GM12865 (cell line): ENCODE results near the gene TACR1.
A peak's percentile ranks its signal among the peaks of the same experiment; 100 is the strongest.

ENCODE experiments used
- DNase-seq: peaks from one replicate; pipeline ENCODE4 v3.0.0; 2010; ENCODE audit warnings: low read depth
- H3K4me3 ChIP-seq: 2 replicates; pipeline ENCODE4 v1.5.1; 2011; ENCODE audit warnings: mild to moderate bottlenecking, low read depth, low read length, control low read depth
- CTCF ChIP-seq: IDR thresholded peaks from 2 replicates; pipeline ENCODE4 v1.5.1; 2011; ENCODE audit warnings: low read length, control low read depth, low read depth, inconsistent platforms; ENCODE audit not compliant: insufficient read depth; ENCODE audit errors: missing control alignments

TACR1 gene

GRCh38 chr2:75138528-75138927 is 60.8 kb downstream of the TACR1 start:
- TF ChIP-seq CTCF, result no peak
- DNase-seq, result no peak
- no peak overlapping the region for H3K4me3 ChIP-seq

GRCh38 chr2:75135776-75136400 is 63.4 kb downstream of the TACR1 start:
- DNase-seq, result no peak
- no peak overlapping the region for H3K4me3 ChIP-seq
- no peak for TF ChIP-seq CTCF

- no peak overlapping the region for H3K4me3 ChIP-seq
- TF ChIP-seq CTCF, result no peak
- no peak for DNase-seq
Measured at GRCh38 chr2:75134860-75135259, 64.5 kb downstream of the TACR1 start.

GRCh38 chr2:75133621-75134570 is 65.4 kb downstream of the TACR1 start:
- no peak for DNase-seq
- H3K4me3 ChIP-seq, result no peak overlapping the region
- TF ChIP-seq CTCF, result no peak

GRCh38 chr2:75130171-75130570 is 69.1 kb downstream of the TACR1 start:
- no peak for TF ChIP-seq CTCF
- H3K4me3 ChIP-seq, result no peak overlapping the region
- peak; percentile 24 for DNase-seq

GRCh38 chr2:75123876-75124275 is 75.4 kb downstream of the TACR1 start:
- H3K4me3 ChIP-seq, result no peak overlapping the region
- DNase-seq, result no peak
- TF ChIP-seq CTCF, result no peak
